ENCODE data around the gene NDUFB6.
"Not testable (repeated sequence)": the region's sequence is repeated elsewhere in the genome, so short reads cannot be mapped to it uniquely, and the experiment has no call there.

NDUFB6 gene

GRCh38 chr9:32570262-32570661 is 2.7 kb downstream of the NDUFB6 start:
- no peak for DNase-seq

- no peak for DNase-seq
Observed at GRCh38 chr9:32566770-32567169, 6.2 kb downstream of the NDUFB6 start.

- DNase-seq: no peak
Observed at GRCh38 chr9:32565967-32566366, 7.0 kb downstream of the NDUFB6 start.

- DNase-seq: no peak
Observed at GRCh38 chr9:32558408-32558934, 14.5 kb downstream of the NDUFB6 start.

GRCh38 chr9:32554591-32554990 is 18.4 kb downstream of the NDUFB6 start:
- no peak for DNase-seq

- no peak for DNase-seq
Observed at GRCh38 chr9:32554107-32554506, 18.9 kb downstream of the NDUFB6 start.

- DNase-seq: peak; percentile 90
Observed at GRCh38 chr9:32552172-32552872, 20.6 kb downstream of the NDUFB6 start, which contains the start of the genes SMIM27 and TOPORS. Gene SMIM27 (plus strand): TSS chr9:32552327. CDS start chr9:32552435, 108 bp downstream. Gene TOPORS (minus strand): TSS chr9:32552586. CDS start chr9:32552436, 150 bp downstream.

GRCh38 chr9:32551276-32552051 is 21.5 kb downstream of the NDUFB6 start:
- DNase-seq: peak; percentile 47

GRCh38 chr9:32550562-32551275 is 22.2 kb downstream of the NDUFB6 start:
- DNase-seq: peak; percentile 93

- no peak for DNase-seq
Observed at GRCh38 chr9:32550150-32550561, 22.8 kb downstream of the NDUFB6 start.

GRCh38 chr9:32548213-32548612 is 24.7 kb downstream of the NDUFB6 start:
- DNase-seq: not testable (repeated sequence)

GRCh38 chr9:32545884-32546283 is 27.1 kb downstream of the NDUFB6 start:
- no peak for DNase-seq

GRCh38 chr9:32543047-32543446 is 29.9 kb downstream of the NDUFB6 start:
- DNase-seq: no peak

- DNase-seq: no peak
Observed at GRCh38 chr9:32533816-32534215, 39.1 kb downstream of the NDUFB6 start.

GRCh38 chr9:32533336-32533735 is 39.6 kb downstream of the NDUFB6 start:
- no peak for DNase-seq

- no peak for DNase-seq
Observed at GRCh38 chr9:32526707-32527048, 46.3 kb downstream of the NDUFB6 start.

- peak; percentile 94 for DNase-seq
Observed at GRCh38 chr9:32526041-32526706, 46.8 kb downstream of the NDUFB6 start, which contains the start of gene RIGI. Gene RIGI (minus strand): TSS chr9:32526196. CDS start chr9:32526166, 30 bp downstream.

GRCh38 chr9:32525709-32526030 is 47.3 kb downstream of the NDUFB6 start:
- DNase-seq: no peak

GRCh38 chr9:32524892-32525708 is 47.9 kb downstream of the NDUFB6 start:
- peak; percentile 82 for DNase-seq

GRCh38 chr9:32524558-32524891 is 48.4 kb downstream of the NDUFB6 start:
- DNase-seq: not testable (repeated sequence)

GRCh38 chr9:32523910-32524309 is 49.0 kb downstream of the NDUFB6 start:
- no peak for DNase-seq

GRCh38 chr9:32518276-32518675 is 54.7 kb downstream of the NDUFB6 start:
- DNase-seq: no peak
